GM19043 (cell line): ENCODE data around the gene PCBD2.
"Not testable (repeated sequence)": the region's sequence is repeated elsewhere in the genome, so short reads cannot be mapped to it uniquely, and the experiment has no call there.

Source experiments
- ATAC-seq: cut with Tn5 transposase; IDR thresholded peaks from one replicate; pipeline ENCODE4 v1.9.1; 2021; ENCODE audit warnings: low read depth; ENCODE audit not compliant: unreplicated experiment

The PCBD2 gene

GRCh38 chr5:134957920-134958608 lies 53.1 kb downstream of the PCBD2 start:
- ATAC-seq = no peak

GRCh38 chr5:134958755-134959154 lies 53.8 kb downstream of the PCBD2 start:
- no peak for ATAC-seq

- no peak for ATAC-seq
Measured at GRCh38 chr5:134963098-134963497, 58.2 kb downstream of the PCBD2 start.

GRCh38 chr5:134964359-134965270 lies 59.7 kb downstream of the PCBD2 start:
- no peak for ATAC-seq

- ATAC-seq = no peak
Measured at GRCh38 chr5:134965271-134965825, 60.4 kb downstream of the PCBD2 start.

- ATAC-seq = no peak
Measured at GRCh38 chr5:134967607-134968006, 62.7 kb downstream of the PCBD2 start, which contains the start of gene CATSPER3. Gene CATSPER3 (plus strand): TSS chr5:134967907. CDS start chr5:134967992, 85 bp downstream.

GRCh38 chr5:134968055-134968454 lies 63.1 kb downstream of the PCBD2 start:
- ATAC-seq = no peak

GRCh38 chr5:134969166-134969565 lies 64.2 kb downstream of the PCBD2 start:
- ATAC-seq = no peak

GRCh38 chr5:134975078-134975715 lies 70.3 kb downstream of the PCBD2 start:
- no peak for ATAC-seq

GRCh38 chr5:134975843-134976242 lies 70.9 kb downstream of the PCBD2 start:
- ATAC-seq = no peak

- ATAC-seq = no peak
Measured at GRCh38 chr5:134976841-134977240, 71.9 kb downstream of the PCBD2 start.

GRCh38 chr5:134979416-134979815 lies 74.5 kb downstream of the PCBD2 start:
- no peak for ATAC-seq

GRCh38 chr5:134982230-134982629 lies 77.3 kb downstream of the PCBD2 start:
- no peak for ATAC-seq

- ATAC-seq = no peak
Measured at GRCh38 chr5:134989266-134989830, 84.4 kb downstream of the PCBD2 start.

GRCh38 chr5:134990183-134990582 lies 85.3 kb downstream of the PCBD2 start:
- ATAC-seq = not testable (repeated sequence)

- no peak for ATAC-seq
Measured at GRCh38 chr5:134992148-134992547, 87.2 kb downstream of the PCBD2 start.

GRCh38 chr5:134993161-134993560 lies 88.2 kb downstream of the PCBD2 start:
- ATAC-seq = no peak

GRCh38 chr5:134994560-134995156 lies 89.7 kb downstream of the PCBD2 start:
- ATAC-seq = no peak

- ATAC-seq = no peak
Measured at GRCh38 chr5:134995850-134996402, 91.0 kb downstream of the PCBD2 start.

- no peak for ATAC-seq
Measured at GRCh38 chr5:134997015-134997414, 92.1 kb downstream of the PCBD2 start.
